Measurements from ENCODE around the gene OSBPL1A. TPM values are rescaled to one million over a fixed set of nuclear protein-coding genes. Genes with fewer than 3 reads are reported as not detected.

OSBPL1A gene
- total and polyA plus RNA-seq, 2 donors from 2014 or later = 27.0 to 40.3 TPM

DNA sequence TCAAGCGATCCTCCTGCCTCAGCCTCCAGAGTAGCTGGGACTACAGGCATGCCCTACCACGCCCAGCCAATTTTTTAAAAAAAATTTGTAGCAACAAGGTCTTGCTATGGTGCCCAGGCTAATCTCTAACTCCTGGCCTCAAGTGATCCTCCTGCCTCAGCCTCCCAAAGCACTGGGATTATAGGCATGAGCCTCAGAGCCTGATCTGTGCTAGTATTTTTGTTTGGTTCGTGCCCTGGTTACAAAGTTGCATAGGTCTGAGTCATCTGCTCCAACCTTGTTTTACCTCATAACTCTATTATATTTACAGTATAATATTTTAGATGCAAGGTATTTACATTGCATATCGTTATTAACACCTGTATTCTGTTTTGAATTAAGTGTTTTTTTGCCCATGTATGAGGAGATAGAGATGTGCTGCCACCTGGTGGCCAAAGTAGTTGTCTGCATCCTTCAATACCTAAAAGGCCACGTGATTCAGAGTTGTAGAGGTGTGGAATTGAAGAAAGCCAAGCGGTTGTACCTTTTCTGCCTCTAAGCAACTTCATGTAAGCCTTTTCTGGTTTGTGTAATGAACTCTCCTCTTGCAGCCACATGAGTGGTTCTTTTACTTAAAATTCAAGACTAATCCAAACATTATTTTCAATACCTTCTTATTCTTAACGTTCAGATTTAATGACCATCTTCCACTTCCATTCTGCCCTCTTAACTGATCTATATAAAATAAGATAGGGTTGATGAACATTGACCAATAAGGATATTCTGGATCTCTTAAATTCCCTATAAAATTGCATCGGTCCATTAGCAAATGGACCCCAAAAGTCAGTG is 278.7 kb downstream of the OSBPL1A start:
- Histone ChIP-seq H3K27ac (ENCODE audit: low read depth in 2 of 2, low read length in 2 of 2) (no peak overlapping the region), H3K9ac (ENCODE audit: low read length in 3 of 3) (no peak overlapping the region), H3K4me3 (ENCODE audit: low read length in 3 of 3) (no peak overlapping the region), H3K27me3 (ENCODE audit: control insufficient read depth, insufficient read depth, low read length) (no peaks in the 10 kb centered on the region), H3K4me1 (ENCODE audit: control insufficient read depth in 2 of 3, insufficient read depth in 2 of 3, low read depth in 1 of 3, low read length in 3 of 3) (no peaks in the 10 kb centered on the region), H3K9me3 (ENCODE audit: control insufficient read depth in 2 of 3, insufficient read depth in 1 of 3, low read length in 3 of 3) (no peaks in the 10 kb centered on the region), H3K36me3 (ENCODE audit: control insufficient read depth in 2 of 3, insufficient read depth in 3 of 3, low read length in 3 of 3) (no peaks in the 10 kb centered on the region)
- TF ChIP-seq, protein P1, sequence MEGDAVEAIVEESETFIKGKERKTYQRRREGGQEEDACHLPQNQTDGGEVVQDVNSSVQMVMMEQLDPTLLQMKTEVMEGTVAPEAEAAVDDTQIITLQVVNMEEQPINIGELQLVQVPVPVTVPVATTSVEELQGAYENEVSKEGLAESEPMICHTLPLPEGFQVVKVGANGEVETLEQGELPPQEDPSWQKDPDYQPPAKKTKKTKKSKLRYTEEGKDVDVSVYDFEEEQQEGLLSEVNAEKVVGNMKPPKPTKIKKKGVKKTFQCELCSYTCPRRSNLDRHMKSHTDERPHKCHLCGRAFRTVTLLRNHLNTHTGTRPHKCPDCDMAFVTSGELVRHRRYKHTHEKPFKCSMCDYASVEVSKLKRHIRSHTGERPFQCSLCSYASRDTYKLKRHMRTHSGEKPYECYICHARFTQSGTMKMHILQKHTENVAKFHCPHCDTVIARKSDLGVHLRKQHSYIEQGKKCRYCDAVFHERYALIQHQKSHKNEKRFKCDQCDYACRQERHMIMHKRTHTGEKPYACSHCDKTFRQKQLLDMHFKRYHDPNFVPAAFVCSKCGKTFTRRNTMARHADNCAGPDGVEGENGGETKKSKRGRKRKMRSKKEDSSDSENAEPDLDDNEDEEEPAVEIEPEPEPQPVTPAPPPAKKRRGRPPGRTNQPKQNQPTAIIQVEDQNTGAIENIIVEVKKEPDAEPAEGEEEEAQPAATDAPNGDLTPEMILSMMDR (IDR thresholded peaks at IDR 0.05; ENCODE audit: borderline replicate concordance, extremely low read depth, insufficient read depth) = peak; percentile 89
- intact Hi-C loops (cut with DNase I) = no loop called here
- FAIRE-seq = peak; percentile 92
- DNase-seq = peak; percentile 10 to 90 (median 73)

GRCh38 chr18:24115628-24116027 is 282.0 kb downstream of the OSBPL1A start:
- Histone ChIP-seq H3K27ac (ENCODE audit: low read depth in 2 of 2, low read length in 2 of 2) (no peak overlapping the region), H3K9me3 (ENCODE audit: control insufficient read depth in 2 of 3, insufficient read depth in 1 of 3, low read length in 3 of 3) (no peaks in the 10 kb centered on the region), H3K4me3 (ENCODE audit: low read length in 3 of 3) (no peak overlapping the region), H3K36me3 (ENCODE audit: control insufficient read depth in 2 of 3, insufficient read depth in 3 of 3, low read length in 3 of 3) (no peaks in the 10 kb centered on the region), H3K27me3 (ENCODE audit: control insufficient read depth, insufficient read depth, low read length) (no peaks in the 10 kb centered on the region), H3K9ac (ENCODE audit: low read length in 3 of 3) (no peak overlapping the region), H3K4me1 (ENCODE audit: control insufficient read depth in 2 of 3, insufficient read depth in 2 of 3, low read depth in 1 of 3, low read length in 3 of 3) (no peaks in the 10 kb centered on the region)
- no peak for DNase-seq
- TF ChIP-seq, protein P1 (IDR thresholded peaks at IDR 0.05; ENCODE audit: borderline replicate concordance, extremely low read depth, insufficient read depth) = no peak
- intact Hi-C loops (cut with DNase I) = no loop called here
- FAIRE-seq = no peak

DNA sequence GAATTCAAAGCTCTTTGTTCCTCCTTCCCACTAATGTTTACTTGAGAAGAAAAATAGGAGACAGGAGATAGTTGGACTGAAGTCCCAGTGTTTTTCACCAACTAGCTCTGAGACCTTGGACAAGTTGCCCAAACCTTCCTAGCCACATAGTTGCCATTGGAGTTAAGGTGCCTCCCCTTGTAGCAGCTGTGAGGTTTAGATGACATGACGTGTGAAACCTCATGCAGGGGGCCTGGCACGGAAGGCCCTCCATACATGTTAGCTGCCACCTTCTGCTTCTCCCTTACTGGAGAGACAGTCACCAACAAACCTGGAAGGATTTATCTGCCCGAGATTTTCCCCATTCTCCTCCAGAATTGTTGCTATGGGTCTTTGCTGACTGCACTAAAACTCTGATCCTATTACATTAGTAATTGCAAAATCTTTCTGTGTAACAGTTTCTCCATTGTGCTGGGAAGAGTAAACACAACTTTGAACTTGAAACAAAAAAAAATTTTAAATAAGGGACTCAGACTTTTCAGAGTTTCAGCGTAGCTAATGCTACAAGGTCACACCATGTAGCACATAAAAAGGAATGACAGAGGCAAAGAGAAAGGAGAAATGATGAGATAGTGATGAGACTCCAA is 282.6 kb downstream of the OSBPL1A start:
- FAIRE-seq (no peak), DNase-seq (no peak)
- no peaks in the 10 kb centered on the region for H3K9me3 ChIP-seq (ENCODE audit: control insufficient read depth in 2 of 3, insufficient read depth in 1 of 3, low read length in 3 of 3)
- H3K9ac ChIP-seq (ENCODE audit: low read length in 3 of 3) = no peak overlapping the region
- H3K4me1 ChIP-seq (ENCODE audit: control insufficient read depth in 2 of 3, insufficient read depth in 2 of 3, low read depth in 1 of 3, low read length in 3 of 3) = no peaks in the 10 kb centered on the region
- no peak overlapping the region for H3K4me3 ChIP-seq (ENCODE audit: low read length in 3 of 3)
- H3K36me3 ChIP-seq (ENCODE audit: control insufficient read depth in 2 of 3, insufficient read depth in 3 of 3, low read length in 3 of 3) = no peaks in the 10 kb centered on the region
- intact Hi-C loops (cut with DNase I) = no loop called here
- H3K27me3 ChIP-seq (ENCODE audit: control insufficient read depth, insufficient read depth, low read length) = no peaks in the 10 kb centered on the region
- TF ChIP-seq, protein P1 (IDR thresholded peaks at IDR 0.05; ENCODE audit: borderline replicate concordance, extremely low read depth, insufficient read depth) = no peak
- H3K27ac ChIP-seq (ENCODE audit: low read depth in 2 of 2, low read length in 2 of 2) = no peak overlapping the region

Measured in kidney (tissue), 14 donors.